Measurements from ENCODE around the gene LGALS1.

The LGALS1 gene

DNA sequence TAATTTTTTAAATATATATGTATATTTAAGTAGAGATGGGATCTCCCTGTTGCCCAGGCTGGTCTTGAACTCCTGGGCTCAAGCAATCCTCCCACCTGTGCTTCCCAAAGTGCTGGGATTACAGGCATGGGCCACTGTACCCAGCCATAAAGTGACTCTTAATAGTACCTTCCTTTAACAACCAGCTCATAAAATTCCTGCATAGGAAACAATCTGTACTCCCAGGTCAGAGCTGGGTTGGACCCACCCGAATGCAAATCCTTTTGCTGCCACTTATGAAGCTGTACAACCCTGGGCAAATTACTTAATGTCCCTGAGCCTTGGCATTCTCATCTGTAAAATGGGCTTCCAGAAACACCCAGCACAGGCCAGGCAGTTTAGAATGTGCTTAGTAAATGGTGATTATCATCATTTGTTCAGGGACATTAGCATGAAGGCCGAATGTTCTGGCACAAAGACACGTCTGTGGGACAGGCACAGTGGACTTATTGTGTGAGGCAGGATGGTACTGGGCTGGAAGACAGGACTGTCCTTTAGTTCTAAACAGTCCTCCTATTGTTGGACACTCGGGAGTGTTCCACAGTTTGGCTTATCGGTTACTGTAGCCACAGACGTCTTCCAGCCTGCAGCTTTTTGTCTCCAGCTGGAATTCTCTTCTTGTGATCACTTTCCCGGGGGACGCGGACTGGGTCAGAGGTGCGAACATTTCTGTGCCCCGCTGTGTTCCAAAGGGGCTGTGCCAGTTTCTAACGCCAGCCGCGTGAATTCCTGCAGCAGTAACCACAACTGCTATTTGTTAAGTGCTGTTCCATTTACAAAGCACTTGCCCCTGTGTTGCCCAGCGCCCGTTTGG, 11.0 kb upstream of the LGALS1 start:
- no peak for DNase-seq

DNA sequence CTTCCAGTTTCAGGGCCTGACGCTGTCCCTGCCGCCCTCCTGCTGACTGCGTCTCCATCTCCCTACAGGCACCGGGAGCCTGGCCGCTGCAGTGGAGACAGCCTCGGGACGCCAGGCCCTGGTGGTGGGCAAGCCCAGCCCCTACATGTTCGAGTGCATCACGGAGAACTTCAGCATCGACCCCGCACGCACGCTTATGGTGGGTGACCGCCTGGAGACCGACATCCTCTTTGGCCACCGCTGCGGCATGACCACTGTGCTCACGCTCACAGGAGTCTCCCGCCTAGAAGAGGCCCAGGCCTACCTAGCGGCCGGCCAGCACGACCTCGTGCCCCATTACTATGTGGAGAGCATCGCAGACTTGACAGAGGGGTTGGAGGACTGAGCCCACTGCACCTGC, 9.9 kb upstream of the LGALS1 start:
- no peak for DNase-seq

DNA sequence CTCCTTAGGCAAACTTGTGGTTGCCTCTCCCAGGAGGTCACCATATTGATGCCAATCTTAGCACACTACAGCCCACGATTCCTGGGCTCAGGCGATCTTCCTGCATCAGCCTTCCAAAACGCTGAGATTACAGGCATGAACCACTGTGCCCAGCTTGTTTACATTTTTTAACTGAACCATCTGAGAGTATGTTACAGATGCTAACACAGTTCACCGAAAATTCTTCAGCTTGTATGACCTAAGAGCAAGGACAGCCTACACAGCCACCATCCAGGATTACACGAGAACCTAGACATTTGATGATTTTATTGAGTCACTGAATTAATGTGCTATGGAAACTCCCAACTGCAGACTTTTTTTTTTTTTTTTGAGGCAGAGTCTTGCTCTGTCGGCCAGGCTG, 5.8 kb upstream of the LGALS1 start:
- DNase-seq: no peak

DNA sequence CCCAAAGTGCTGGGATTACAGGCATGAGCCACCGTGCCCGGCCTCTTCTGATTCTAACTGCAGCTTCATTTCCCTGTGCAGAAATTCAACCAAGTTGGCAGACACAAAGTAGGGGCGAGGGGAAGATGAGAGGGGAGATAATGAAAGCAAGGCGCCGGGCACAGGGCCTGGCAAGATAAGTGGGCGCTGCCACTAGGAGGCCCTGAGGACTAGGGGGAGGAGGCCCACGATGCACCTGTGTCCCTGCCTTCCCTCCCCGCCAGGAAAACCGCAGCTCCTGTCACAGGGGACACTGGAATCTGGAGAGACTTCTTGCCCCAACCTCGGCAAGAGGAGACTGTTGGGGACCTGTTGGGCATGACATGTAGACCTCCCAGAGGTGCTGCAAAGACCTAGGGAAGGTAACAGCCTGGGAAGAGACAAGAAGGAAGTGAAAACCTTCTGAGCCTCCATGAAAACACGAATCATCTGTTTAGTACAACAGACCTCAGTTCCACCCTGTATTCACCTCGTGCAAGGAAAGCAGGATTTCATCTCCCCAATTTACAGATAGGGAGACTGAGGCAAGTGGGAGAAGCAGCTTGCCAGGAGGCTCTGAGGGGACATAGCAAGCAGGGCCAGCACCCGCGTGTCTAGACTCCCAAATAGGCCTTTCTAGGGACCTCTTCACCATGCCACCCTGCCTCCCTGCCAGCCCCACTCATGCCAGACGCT, 3.1 kb upstream of the LGALS1 start:
- no peak for DNase-seq

DNA sequence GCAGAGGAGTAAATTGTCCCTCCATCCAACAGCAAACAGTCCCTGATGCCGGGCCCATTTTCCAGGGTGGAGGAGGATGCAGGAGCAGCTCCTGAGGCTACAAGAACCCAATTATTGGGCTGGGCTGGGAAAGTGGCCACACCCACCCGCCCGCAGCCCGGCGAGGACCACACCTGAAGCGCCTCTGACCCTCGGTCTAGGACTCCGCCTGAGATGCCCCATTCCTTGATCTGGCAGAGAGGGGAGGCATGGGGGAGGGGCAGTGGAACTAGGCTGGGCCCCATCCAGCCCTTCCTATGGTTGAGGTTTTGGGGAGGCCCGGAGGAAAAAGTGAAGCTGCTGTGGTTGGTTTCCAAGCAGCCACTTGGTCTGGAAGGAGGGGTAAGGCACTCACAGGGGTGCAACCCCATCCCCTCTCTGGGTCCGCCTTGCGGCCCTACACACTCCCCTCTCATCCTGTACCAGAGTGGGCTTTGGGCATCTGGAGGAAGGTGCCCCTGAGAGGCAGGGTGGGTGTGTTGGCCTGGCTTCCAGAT, 2.4 kb upstream of the LGALS1 start:
- DNase-seq: no peak

DNA sequence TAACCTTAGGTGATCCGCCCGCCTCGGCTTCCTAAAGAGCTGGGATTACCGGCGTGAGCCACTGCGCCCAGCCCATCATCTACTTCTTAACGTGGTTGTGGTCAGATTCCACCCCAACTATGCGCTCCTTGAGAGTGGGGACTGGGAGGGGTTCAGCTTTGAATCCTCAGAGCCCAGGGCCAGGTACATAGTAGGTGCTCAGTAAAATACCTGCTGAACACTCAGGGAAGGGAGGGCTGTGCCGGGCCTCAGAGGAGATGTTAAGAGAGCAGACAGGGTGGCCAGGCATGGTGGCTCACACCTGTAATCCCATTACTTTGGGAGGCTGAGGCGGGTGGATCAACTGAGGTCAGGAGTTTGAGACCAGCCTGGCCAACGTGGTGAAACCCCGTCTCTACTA, 1.2 kb upstream of the LGALS1 start:
- no peak for DNase-seq

DNA sequence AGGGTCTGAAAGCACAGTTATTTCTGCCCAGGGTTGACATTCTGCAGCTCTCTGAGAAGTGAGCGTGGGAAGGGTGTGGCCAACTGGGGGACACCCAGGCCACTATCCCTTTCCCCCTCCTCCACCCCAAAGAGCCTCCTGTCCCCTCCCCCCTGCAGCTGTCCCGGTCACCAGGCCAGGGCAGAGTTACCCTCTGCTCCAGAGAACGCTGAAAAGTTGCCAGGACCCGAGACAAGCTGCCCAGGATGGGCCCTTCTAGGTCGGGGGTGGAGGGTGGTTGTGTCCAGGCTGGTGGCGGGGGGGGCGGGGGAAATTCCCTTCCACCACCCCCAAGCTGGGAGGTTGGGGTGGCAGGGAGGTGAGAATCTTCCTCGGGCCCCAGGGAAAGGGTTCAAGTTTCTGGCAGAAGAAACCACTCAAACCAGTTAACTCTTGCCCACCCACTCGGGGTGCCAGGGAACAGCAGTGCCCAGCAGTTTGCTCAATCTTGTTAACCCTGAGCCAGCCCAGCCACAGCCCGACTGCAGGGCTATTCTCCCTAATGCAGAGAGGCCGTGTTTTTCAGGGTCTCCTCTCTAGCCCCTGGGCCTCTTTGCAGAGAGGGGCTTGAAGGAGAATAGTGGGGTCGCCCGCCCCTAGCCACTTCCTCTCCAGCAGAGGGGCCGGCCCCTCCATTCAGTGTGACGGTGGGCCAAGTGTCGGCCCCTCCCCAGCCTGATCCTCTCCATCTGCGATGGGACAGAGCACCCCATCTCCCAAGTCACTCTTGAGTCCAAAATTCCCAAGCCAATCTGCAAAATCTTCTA, 697 bp downstream of the LGALS1 start:
- DNase-seq: peak; percentile 79

DNA sequence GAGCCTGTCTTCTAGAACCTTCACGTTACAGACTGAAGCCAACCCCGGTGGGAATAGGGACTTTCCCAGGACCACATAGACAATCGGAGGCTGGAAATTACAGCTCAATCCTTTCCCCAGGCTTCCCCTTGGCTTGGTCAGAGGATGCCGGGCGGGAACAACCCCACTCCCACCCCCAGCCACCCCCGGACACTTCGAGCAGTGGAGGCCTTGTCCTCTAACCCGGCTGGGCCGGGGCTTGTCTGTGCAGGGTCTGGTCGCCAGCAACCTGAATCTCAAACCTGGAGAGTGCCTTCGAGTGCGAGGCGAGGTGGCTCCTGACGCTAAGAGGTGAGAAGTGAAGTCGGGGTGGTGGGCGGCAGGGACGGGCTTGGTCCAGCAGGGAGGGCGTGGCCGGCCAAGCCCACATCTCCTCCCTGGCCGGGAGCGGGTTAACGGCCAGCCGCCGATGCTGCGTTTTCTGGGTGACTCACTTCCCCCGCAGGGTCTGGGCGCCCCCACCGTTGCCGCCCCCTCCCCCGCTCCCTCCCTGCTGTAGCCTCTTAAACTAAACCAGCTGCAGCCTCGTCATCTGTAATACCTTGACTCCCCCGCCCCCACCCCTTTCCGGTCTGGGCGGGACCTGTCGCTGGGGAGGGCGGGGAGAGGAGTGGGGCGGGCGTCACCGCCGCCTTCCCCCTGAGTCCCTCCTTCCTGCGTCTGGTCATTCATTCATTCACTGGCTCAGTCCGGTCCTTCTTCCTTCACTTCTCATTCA, 1.5 kb downstream of the LGALS1 start:
- peak; percentile 95 for DNase-seq

DNA sequence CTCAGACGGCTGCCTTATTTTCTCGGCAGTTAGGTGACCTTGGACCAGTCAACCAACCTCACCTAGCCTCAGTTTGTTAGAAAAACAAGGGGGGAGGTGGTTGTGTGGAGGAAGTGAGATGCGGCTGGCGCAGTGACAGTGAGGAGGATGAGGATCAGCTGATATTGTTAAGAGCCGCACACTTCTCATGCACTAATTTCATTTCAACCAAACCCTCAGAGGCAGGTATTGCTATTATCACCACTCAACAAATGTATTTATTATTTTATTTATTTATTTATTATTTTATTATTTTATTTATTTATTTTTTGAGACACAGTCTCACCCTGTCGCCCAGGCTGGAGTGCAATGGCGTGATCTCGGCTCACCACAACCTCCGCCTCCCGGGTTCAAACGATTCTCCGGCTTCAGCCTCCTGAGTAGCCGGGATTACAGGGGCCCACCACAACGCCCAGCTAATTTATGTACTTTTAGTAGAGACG, 2.1 kb downstream of the LGALS1 start:
- DNase-seq: no peak

DNA sequence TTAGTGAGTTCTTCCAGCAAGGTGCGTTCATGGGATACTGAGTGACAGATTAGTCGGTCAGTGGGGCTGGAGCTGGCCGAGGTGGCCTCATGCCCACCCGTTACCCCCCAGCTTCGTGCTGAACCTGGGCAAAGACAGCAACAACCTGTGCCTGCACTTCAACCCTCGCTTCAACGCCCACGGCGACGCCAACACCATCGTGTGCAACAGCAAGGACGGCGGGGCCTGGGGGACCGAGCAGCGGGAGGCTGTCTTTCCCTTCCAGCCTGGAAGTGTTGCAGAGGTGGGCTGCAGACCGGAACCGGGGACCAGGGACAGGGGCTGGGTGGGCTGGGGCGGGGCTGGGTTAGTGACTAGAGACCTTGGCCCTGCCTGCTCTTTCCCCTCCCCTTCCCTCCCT, 2.9 kb downstream of the LGALS1 start:
- no peak for DNase-seq

DNA sequence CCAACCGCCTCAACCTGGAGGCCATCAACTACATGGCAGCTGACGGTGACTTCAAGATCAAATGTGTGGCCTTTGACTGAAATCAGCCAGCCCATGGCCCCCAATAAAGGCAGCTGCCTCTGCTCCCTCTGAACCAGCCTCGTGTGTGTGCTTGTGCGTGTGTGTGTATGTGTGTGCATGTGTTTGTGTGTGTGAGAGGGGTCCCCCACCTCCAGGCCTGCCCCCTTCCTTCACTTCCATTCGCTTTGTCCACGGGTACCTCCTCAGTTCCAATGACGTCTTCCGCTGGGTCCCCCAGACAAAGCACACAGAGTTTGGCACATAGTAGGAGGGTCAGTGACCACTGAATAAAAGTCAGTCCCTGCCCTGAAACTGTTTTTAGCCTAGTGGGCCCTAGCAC, 4.2 kb downstream of the LGALS1 start:
- DNase-seq: no peak

DNA sequence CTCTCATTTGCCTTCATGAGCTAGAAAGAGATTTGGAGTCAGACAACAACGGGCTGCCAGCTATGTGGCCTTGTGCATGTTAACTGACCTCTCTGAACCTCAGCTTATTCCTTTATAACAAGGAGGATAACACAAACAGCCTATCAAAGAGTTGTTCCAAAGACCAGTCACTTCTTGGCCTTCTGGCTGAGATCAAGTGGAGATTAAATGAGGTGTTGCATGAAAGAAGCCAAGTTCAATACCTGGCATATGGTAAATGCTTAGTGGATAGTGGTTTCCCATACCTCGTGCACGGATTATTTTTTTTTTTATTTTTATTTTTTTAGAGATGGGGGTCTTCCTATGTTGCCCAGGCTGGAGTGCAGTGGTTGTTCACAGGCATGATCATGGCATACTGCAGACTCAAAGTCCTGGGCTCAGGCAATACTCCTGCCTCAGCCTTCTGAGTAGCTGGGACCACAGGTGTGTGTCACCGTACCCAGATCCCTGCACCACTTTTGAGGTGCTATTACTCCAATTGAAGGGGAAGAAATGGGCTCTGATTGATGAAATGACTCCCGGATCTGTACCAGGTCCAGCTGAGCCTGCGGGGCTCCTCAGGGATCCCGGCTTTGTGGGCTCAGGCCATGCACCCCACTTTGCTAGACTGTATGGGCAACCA, 4.9 kb downstream of the LGALS1 start:
- no peak for DNase-seq

DNA sequence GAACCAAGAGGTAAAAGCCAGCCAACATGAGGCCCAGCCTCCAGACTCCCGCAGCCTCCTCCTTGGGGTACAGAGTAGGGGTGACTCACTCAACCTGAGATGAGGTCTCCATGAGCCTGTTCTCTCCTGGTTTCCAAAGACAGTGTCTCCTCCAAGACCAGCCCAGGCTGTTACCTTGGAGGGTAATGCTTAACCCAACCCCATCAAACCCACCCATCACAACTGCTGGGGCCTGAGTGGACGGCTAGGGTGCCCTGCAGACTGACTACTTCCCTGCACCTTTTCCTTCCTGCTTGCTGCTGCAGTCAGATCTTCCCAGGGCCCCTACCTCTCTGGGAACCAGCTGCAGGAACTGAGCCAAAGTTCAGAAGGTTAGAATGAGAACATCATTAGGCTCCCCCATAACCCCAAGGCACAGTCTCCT, 5.6 kb downstream of the LGALS1 start:
- DNase-seq: no peak

DNA sequence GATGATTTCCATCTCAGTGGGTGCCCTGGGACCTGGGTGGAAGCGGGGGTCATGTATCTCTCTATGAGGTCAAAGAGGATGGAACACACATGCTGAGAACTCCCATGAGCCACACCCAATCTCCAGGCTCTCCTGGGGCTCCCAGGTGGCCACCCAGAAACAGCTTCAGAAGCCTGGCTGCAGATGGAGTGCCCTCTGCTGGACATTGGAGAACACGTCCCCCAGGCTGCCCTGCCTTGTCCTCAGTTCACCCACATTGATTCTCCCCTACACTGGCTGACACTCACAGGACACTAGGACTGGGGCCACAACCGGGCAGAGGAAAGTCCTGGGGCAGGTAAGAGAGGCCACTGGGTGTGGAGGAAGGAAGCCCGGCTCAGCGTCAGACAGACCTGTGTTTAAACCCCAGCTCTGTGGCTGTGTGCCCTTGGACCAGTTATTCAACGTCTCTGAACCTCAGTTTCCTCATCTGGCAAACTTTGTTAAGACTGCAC, 6.2 kb downstream of the LGALS1 start:
- peak; percentile 79 for DNase-seq

DNA sequence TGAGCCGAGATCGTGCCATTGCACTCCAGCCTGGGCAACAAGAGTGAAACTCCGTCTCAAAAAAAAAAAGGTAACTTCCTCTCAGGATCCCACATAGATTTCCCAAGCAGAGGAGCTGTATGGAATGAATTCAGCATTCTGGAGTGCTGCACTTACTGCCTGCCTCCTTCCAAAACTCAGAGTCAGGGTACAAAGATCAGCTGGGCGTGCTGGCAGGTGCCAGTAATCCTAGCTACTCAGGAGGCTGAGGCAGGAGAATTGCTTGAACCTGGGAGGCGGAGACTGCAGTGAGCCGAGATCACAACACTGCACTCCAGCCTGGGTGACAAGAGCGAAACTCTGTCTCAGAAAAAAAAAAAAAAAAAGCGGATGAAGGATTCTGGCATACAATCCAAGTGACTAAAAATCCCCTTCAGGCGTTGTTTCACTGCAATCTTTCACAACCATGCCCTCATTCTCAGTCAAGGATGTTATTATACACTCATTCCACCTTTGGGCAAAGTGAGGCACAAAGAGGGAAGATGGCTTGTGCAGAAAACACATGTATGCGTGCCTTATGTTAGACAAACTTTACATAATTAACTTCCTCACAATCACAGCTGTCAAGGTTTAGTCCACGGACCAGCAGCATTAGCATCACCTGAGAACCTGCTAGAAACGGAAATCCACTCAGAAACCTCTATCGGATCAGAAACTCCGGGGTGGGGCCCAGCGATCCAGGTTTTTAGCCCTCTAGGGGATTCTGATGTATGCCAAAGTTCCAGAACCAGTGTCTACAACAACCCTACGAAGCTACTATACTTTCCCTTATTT, 9.6 kb downstream of the LGALS1 start:
- no peak for DNase-seq

DNA sequence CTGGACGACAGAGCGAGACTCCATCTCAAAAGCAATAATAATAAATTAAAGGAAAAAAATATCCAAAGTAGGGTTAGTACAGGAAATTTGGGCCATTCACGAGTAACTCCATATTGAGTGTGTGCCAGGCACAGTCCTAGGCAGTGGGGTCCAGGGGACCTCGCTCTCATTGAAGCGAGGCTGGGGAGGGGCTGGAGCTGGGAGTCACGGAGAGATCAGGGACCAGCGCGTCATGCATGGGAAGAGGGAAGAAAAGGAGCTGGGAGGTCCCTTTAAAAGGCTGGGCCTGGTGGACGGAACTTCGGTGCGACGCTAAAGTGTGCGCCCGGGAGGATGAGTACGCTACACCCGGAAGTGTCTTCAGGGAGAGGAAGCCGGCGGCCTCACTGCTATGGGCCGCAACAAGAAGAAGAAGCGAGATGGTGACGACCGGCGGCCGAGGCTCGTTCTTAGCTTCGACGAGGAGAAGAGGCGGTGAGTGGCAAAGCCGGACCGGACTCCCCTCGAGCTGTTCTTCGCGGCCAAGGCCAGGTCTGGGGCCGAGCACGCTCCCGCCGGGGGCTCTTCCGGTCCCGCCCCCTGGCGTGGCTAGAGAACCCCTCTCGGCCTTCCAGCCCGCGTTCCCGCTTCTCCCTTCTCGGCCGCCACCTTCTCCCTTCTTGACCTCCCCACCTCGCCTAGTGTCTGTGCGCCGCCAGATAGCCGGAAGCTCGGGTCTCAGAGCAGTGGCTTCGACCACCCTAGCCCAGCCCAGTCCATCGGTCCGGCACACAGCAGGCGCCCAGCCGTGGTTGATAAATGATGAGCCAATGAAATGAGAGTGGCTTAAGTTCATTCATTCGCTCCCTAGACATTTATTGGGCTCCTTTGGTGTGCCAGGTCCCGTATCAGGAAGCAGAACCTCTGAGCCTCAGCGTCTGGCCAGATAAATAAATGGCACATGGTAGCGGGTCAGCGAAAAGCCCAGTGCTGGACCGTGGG, 10.9 kb downstream of the LGALS1 start, which contains the start of gene NOL12:
NOL12 (plus strand) TSS at position 342 of the 981 bp plus-strand sequence; CDS start at position 392, 50 bp downstream.
- DNase-seq: peak; percentile 91

DNA sequence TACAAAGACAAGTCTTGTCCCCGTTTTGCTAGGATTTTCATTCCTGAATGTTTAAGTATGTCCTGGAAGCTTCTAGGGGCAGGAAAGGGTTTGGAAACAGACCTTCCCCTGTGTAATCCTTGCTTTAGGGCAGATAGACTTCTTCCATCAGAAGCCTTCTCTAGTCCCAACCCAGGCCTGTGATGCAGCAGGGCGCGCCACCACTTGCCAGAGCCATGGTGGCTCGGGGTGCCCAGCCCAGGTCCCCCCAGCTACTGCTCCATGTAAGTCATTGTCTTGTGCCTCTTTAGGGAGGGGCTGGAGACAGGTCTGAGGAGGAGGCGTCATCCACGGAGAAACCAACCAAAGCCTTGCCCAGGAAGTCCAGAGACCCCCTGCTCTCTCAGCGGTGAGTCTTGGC, 15.0 kb downstream of the LGALS1 start:
- DNase-seq: no peak

DNA sequence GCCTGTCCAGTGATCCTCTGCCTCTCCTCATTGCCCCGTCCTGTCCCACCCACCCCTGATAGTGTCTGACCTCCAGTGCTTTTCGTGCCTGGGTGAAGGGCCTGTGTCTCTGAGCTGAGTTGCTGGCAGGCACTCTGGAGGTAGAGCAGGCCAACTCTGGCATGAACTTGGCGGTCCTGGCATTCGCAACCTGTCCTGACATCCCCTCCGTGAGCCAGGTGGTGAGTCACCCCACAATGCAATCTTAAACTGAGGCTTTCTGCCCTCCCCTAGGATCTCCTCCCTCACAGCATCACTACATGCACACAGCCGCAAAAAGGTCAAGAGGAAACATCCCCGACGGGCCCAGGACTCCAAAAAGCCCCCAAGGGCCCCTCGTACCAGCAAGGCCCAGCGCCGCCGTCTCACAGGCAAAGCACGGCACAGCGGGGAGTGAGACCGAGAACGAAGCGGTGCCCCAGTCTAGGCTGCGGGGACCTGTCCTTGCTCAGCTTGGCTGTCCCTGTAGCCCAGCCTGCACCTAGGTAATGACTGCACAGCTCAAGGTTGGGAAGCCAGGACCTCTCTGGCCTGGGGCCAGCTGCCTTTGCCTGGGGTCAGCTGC, 15.6 kb downstream of the LGALS1 start:
- DNase-seq: no peak
